ENCODE results near the gene IL24. TPM values are rescaled to one million over a fixed set of nuclear protein-coding genes. Genes with fewer than 3 reads are reported as not detected.

Gene IL24
- total and polyA plus RNA-seq, 10 of the 15 experiments (the other 5 are each of a cell fraction or from before 2014, with no cell fraction given), result 0.05 to 19.8 (median 0.35) TPM; not detected in 1

- no peak for DNase-seq (ENCODE audit: low read depth, low spot score)
- TF ChIP-seq, protein P1, sequence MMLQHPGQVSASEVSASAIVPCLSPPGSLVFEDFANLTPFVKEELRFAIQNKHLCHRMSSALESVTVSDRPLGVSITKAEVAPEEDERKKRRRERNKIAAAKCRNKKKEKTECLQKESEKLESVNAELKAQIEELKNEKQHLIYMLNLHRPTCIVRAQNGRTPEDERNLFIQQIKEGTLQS (IDR thresholded peaks at IDR 0.05; ENCODE audit: borderline replicate concordance, extremely low read depth, low read depth, low read length), result no peak
- no peak for TF ChIP-seq IRF5 (IDR thresholded peaks at IDR 0.05; ENCODE audit: borderline replicate concordance)
- TF ChIP-seq CTCF (IDR thresholded peaks at IDR 0.05 in 2 of 3, conservative IDR thresholded peaks at IDR 0.05 in 1 of 3; ENCODE audit: control insufficient read depth in 2 of 3, extremely low read depth in 1 of 3, insufficient read depth in 1 of 3, low read depth in 3 of 3, low read length in 3 of 3), result peak; percentile 62 to 73 (median 65)
- no peak for TF ChIP-seq ZNF274 (IDR thresholded peaks at IDR 0.05; ENCODE audit: insufficient read depth, insufficient read length)
- TF ChIP-seq ATF7 (IDR thresholded peaks at IDR 0.05; ENCODE audit: low read depth), result no peak
- TF ChIP-seq, protein P2, sequence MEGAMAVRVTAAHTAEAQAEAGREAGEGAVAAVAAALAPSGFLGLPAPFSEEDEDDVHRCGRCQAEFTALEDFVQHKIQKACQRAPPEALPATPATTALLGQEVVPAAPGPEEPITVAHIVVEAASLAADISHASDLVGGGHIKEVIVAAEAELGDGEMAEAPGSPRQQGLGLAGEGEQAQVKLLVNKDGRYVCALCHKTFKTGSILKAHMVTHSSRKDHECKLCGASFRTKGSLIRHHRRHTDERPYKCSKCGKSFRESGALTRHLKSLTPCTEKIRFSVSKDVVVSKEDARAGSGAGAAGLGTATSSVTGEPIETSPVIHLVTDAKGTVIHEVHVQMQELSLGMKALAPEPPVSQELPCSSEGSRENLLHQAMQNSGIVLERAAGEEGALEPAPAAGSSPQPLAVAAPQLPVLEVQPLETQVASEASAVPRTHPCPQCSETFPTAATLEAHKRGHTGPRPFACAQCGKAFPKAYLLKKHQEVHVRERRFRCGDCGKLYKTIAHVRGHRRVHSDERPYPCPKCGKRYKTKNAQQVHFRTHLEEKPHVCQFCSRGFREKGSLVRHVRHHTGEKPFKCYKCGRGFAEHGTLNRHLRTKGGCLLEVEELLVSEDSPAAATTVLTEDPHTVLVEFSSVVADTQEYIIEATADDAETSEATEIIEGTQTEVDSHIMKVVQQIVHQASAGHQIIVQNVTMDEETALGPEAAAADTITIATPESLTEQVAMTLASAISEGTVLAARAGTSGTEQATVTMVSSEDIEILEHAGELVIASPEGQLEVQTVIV (IDR thresholded peaks at IDR 0.05; ENCODE audit: borderline replicate concordance, partially characterized antibody), result no peak
- TF ChIP-seq ZNF622 (IDR thresholded peaks at IDR 0.05), result no peak
- TF ChIP-seq FOXM1 (IDR thresholded peaks at IDR 0.05; ENCODE audit: low read depth, low read length), result no peak
- TF ChIP-seq RAD21 (IDR thresholded peaks at IDR 0.05; ENCODE audit: insufficient read depth, low read depth, low read length), result peak; percentile 55
- TF ChIP-seq SMC3 (IDR thresholded peaks at IDR 0.05; ENCODE audit: borderline replicate concordance, low read length), result peak; percentile 59; the same call in 1 of the 2 replicates
- TF ChIP-seq ZNF384 (IDR thresholded peaks at IDR 0.05; ENCODE audit: borderline replicate concordance, low read depth, low read length), result peak; percentile 88
- TF ChIP-seq USF1 (IDR thresholded peaks at IDR 0.05; ENCODE audit: borderline replicate concordance, extremely low read length, insufficient read depth, low read depth, low read length), result no peak
- no peak for TF ChIP-seq ZNF217 (IDR thresholded peaks at IDR 0.05)
These were observed 13.9 kb downstream of the IL24 start for GRCh38 chr1:206911064-206911663.

More at GRCh38 chr1:206911064-206911663, 13.9 kb downstream of the IL24 start:
- H3K27me3 ChIP-seq (replicated peaks in 1 of 2; ENCODE audit: control insufficient read depth in 2 of 2, insufficient read depth in 2 of 2, low read length in 1 of 2), result no peaks in the 10 kb centered on the region
- ChIA-PET RAD21 (ENCODE audit: unreplicated experiment) (interaction anchor here (0.7 to 12.9 kb wide), 15 partner anchors 11 to 280 kb away, joined by 3 to 371 read pairs (median 11); partner anchors contain the start of gene FCMR), CTCF (interaction anchor here (0.7 to 12.9 kb wide), 47 partner anchors 9 to 319 kb away, joined by 3 to 643 read pairs (median 11); partner anchors contain the start of genes DYRK3, FCAMR, FCMR and IL20), POLR2A (interaction anchor here (2.6 to 12.2 kb wide), 2 partner anchors 12 to 20 kb away, joined by 15 to 222 read pairs; partner anchors contain the start of gene FCMR), SMC1A (ENCODE audit: uncharacterized antibody, unreplicated experiment) (interaction anchor here (0.7 to 12.6 kb wide), 27 partner anchors 8 to 589 kb away, joined by 3 to 431 read pairs (median 14); partner anchors contain the start of genes DYRK3, FCAMR, FCMR and IL20)
- peak; percentile 64 for ATAC-seq
- H4K20me1 ChIP-seq (ENCODE audit: control insufficient read depth, insufficient read depth), result peaks cover 7% of the 10 kb centered on the region
- H3K4me1 ChIP-seq (ENCODE audit: control insufficient read depth, insufficient read depth, low read length), result peaks cover 26% of the 10 kb centered on the region
- H3K9me3 ChIP-seq (replicated peaks; ENCODE audit: control insufficient read depth, insufficient read depth, low read length), result no peaks in the 10 kb centered on the region
- WGBS (ENCODE audit: insufficient coverage, insufficient replicate concordance, low lambda C conversion rate, missing lambda C conversion rate), result 4% methylated on average over 1 of the region's 1 CpG
- no peak overlapping the region for H3K4me2 ChIP-seq (ENCODE audit: control insufficient read depth, insufficient read depth)
- peaks cover 30% of the 10 kb centered on the region for H3K79me2 ChIP-seq (ENCODE audit: control insufficient read depth, insufficient read depth, low read length)
- intact Hi-C loops (cut with micrococcal nuclease; ENCODE audit: unreplicated experiment) (loop anchor here (10.0 kb wide), 1 partner anchor 406 kb away; the partner anchor contains the start of gene RASSF5), in situ Hi-C loops (cut with MboI) (loop anchor here (5.0 kb wide), 2 partner anchors 99 to 184 kb away; no protein-coding TSS in a partner anchor)
- H3K27ac ChIP-seq (ENCODE audit: control insufficient read depth, insufficient read depth), result no peak overlapping the region
- H3K36me3 ChIP-seq (ENCODE audit: control insufficient read depth in 2 of 2, insufficient read depth in 2 of 2, low read length in 1 of 2), result peaks cover 23 to 40% of the 10 kb centered on the region in 2 experiments
- peak; percentile 52 for FAIRE-seq
- no peak overlapping the region for H3K4me3 ChIP-seq
- H3K9ac ChIP-seq (ENCODE audit: control insufficient read depth, insufficient read depth, low read length), result no peak overlapping the region
- BruUV-seq (replicated peaks), result no TSS peak
- no peak overlapping the region for H2AFZ ChIP-seq (ENCODE audit: control insufficient read depth, low read depth, low read length)
